NCI-H146 (cell line): Measurements from ENCODE around the gene SLX4.
A peak's percentile ranks its signal among the peaks of the same experiment; 100 is the strongest.

Experiments used
- DNase-seq: peaks from one replicate; lab custom pipeline; 2025; lab: John Stamatoyannopoulos, UW

SLX4 gene

DNA sequence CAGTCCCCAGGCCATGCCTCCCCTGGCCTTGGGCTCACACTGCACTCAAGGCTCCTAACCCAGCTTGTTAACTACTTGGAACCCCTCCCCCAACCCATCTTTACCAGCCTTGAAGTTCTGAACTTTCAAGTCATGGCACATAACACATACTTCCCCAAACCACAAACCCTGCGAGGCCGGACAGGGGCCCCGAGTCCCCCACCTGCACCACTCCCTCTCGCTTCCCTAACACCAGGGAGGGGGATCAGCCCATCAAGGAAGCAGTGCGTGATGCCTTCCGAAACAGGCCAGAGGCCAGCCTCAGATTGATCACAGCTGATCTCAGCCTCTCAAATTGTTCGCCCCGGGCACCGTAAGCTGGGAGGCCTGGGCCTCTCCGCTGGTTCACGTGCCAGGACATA lies 31.2 kb downstream of the SLX4 start:
- no peak for DNase-seq

DNA sequence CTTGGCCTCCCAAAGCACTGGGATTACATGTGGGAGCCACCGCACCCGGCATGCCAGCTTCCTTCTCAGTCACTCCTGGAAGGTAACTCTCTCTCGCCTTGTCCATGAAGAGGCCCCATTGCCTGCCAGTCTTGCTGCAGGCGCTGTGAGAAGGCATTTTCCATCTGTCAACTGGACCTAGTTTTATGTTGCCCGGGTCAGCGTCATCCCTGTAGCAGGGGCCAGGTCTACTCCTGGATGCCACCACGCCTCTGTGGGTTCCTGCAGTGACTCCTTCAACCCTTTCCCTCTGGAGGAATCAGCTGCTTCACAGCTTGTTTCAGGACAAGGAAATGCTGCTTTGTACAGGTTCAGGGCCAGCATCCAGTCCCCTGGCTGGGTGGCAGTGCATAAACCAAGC lies 31.6 kb downstream of the SLX4 start:
- no peak for DNase-seq

DNA sequence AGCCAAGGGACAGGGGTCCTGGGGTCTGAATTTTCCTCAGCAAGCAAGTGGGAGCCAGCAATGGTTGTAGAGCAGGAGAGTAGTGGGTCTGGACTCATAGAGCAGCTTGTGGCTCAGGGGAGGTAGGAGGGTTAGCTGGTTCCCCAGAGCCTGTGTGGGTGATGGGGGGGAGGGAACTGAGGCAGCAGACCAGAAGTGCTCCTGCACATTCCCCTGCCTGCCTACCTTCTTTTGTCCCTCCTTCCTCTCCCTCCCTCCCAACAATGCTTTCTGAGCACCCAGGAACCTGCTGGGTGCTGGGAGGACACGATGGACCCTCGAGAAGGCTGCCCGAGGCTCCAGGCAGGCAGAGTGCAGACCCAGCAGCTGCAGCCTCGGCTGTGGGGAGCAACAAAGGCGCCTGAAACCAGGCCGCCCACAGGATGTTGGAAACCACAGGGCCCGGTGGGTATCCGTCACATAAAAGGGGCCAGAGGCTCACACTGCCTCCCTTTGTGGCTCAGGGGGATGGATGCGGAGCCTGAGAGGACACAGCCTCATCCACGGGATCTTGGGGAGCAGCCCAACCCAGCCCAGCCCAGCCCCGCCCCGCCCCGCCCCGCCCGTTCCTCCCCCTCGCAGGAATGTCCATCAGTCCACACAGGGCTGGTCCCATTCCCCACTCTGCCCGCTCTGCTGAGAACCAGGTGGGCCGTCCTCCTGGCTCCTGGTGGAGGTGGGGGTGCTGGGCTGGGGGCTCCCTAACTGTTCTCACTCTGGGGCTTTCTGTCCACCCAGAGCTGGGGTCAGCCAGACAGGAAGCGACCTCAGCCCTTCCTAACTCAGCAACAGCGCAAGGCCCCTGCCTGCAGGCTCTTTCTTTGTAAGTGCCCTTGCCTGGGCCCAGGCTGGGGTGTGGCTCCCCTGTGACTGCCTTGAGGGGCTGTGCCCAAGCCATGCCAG lies 32.5 kb downstream of the SLX4 start:
- DNase-seq, result no peak

DNA sequence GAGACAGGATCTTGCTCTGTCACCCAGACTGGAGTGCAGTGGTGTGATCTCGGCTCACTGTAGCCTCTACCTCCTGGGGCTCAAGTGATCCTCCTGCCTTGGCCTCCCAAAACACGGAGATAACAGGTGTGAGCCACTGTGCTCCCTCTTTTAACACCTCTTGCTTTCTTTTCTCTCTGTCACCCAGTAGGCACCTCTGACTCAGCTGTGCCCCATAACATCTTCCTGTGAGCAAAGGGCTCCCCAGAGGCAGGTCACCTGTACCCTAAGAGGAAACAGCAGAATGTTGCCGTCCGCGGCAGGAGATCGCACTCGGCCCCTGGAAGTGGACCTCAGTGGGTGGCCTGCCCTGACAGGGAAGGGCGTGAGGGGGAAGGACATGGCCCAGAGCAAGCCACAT lies 33.3 kb downstream of the SLX4 start:
- DNase-seq, result no peak

DNA sequence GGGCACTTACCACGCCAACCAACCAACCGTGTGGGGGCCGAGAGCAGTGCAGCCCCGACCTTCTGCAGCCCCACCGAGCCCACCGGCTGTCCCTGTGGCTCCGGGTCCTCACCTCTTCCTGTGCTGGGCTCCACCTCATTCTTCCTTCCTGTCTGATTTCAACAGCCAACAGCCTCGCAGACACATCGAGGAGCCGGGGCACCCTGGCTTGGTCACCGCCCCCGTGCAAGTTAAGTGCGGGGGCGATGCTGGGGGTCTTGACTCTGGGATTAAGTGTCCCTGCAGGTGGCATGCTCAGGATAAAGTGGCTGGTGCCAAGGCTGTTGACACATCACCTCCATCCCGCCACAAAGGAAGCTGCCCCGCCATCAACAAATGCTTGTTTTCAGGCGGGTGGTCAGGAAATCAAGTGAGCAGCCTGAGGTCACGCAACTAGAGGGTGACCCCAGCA lies 34.1 kb downstream of the SLX4 start, which contains the start of gene NLRC3:
TSS of gene NLRC3 (minus strand) at position 102 of the 451 bp plus-strand sequence. CDS start 12,367 bp downstream, outside the sequence.
- DNase-seq, result no peak

DNA sequence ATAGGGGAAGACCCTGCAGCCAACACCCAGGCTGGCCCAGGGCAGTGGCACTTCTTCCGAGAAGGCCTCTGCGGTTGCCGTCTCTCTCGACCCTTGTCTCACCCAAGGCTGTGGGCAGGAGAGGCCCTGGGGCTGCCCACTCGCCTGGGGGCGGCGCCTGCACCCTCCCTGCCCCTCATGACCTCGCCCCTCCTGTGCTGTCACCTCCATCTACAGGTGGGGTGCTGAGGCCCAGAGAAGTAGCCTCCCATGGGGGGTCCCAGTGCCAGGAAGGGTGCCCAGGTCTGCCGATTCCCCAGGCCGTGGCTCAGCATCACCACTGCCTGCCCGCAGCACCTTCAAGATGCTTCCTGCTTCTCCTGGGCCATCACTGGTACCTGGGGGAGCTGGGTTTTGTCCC lies 35.2 kb downstream of the SLX4 start:
- DNase-seq, result no peak

DNA sequence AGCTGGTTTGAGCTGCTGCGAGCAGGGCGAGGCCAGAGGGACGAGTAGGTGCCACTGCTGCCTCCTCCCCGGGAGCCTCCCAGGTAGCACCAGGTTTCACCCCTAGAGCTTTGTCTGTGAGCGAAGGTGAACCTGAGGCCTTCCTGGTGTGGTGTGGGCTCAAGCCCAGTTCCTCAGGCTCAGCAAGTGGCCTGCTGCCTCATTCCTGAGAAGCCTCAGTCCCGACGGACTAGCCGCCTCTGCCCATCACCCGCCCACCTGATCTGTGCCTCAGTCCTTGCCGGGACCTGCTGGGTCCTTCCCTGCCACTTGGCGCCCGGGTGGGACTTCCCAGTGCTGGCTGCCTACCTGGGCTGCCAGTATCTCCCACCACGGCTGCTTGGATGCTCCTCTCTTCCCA lies 35.9 kb downstream of the SLX4 start:
- no peak for DNase-seq

DNA sequence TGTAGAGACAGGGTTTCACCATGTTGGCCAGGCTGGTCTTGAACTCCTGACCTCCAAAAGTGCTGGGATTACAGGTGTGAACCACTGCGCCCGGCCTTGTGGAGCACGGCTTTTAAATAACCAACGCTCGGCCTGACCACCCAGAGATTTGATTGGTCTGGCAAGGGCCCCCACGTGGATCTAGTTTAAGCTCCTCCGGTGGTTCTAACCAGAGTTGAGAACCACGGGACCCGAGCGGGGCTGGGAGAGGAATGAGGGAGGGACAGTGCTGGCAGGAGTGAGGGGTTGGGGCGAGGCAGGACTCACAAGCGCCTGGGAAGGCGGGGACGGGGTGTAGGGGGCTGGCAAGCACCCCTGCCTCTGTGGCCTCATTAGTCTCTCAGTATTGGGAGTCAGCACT lies 37.2 kb downstream of the SLX4 start:
- no peak for DNase-seq

DNA sequence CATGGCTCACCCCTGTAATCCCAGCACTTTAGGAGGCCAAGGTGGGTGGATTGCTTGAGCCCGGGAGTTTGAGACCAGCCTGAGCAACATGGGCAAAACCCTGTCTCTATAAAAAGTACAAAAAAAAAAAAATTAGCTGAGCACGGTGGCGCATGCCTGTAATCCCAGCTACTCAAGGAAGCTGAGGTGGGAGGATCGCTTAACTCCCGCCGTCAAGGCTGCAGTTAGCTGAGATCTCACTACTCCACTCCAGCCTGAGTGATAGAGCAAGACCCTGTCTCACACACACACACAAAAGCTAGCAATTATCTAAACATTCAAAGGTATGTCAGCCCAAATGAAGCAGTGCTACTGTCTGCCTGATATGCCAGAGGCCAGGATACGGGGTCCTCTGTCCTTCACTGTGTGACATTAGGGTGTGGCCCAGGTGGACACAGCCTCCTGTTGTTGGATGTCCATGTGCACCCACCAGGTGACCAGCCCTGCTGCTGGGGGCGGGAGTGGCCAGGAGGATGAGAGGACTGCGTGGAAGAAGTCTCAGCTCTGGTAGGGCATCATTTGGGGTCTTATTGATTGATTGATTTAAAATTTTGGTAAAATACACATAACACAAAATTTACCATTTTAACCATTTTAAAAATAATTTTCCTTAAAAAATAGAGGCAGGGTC lies 38.1 kb downstream of the SLX4 start:
- peak; percentile 27 for DNase-seq

DNA sequence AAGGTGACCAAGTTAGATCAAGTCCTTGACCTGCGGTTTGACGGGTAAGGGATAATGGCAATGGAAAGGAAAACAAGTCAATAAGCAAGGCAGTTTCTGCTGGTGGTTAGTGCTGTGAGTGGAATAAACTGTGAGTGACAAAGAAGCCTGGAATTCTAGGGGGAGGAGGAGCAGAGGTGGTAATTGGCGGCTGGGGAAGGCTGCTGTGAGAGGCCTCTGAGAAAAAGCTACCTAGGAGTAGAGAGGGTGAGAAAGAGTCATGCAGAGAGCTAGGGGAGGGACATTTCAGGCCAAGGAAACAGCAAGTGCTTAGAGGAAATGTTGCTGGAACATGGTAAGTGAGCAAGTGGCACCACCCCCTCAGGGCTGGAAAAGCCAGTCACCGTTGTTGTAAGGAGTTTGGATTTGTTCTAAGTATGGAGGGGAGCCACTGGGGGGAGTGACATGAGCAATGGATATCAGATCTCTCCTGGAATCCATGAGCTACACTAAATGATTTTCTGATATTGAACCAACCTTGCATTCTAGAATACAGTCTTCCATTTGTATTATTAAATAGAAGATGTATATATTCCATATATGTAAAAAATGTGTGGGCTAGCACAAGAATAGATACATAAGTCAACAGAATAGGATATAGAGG lies 40.9 kb downstream of the SLX4 start:
- DNase-seq, result no peak

DNA sequence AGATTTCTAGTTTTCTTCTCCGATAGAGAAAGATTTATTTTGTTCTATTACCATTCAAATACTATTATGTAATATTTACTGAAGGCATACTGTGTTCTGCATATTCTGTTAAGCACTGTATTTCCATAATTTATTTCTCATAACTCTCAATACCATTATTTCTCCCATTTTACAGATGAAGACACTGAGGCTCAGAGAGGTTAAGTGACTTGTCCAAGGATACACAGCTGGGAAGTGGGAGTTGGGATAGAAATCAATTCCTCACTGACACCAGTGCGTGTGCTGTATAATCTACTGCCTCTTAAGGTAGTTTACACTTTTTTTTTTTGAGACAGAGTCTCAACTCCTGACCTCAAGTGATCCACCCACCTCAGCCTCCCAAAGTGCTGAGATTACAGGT lies 41.6 kb downstream of the SLX4 start:
- no peak for DNase-seq

DNA sequence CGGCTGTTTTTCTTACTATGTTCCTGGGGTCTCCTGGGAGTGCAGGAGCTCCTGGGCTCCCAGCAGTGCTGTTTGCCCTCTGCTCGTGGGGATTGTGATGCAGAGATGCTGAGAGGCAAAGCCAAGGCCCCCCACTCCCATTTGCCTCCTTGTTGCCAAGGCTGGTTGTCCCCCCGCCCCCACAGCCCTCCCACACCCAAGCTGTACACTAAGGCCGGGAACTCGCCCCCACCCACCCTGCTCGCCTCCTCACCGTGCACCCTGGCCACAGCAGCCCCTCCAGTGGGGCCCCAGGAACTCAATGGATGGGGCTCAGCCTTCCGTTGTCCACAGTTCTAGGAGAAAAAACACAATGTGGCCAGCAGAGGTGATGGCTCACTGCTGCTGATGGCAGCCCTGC lies 44.4 kb downstream of the SLX4 start:
- no peak for DNase-seq

DNA sequence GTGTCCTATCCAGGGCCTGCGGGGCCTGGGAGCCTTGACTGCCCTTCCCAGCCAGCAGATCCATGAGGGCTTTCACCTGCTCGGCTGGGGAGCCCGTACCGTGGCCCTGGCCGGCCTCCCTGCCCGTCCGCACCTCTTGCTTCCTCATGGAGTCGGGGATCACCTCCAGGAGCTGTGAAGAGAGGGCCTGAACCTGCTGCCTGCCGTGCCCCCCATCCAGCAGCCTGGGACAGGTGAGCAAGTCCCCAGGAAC lies 46.6 kb downstream of the SLX4 start:
- no peak for DNase-seq

DNA sequence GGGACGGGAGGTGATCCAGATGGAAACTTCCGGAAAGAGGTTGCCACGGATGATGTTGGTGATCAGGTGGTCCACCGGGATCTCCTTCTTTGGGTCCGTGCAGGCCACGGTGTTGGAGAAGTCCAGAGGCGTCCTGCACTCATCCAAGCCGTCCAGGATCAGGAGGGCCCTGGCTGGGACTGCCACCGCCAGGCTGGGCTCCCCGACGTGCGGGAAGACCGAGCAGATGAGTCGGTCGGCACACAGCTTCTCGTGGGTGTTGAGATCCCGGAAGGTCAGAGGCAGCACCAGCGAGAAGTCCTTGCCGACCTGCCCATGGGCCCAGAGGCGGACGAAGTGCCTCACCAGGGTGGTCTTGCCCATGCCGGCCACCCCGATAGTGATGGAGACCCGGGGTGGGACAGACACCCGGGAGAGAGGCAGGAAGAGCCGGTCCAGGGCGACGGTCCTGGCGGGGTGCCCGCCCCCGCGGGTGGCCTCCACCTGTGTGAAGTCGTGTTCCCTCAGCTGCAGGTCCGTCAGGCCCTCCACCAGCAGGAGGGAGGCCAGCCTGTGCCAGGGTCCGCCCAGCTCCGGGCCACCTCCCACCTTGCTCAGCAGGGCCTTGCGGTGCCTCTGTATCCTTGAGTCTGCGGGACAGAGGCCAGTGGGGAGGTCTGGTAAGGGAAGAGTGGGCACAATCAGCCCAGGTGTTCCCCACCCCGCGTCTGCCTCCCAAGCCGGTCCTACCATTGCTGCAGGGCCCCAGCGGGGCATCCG lies 47.1 kb downstream of the SLX4 start:
- DNase-seq, result no peak

DNA sequence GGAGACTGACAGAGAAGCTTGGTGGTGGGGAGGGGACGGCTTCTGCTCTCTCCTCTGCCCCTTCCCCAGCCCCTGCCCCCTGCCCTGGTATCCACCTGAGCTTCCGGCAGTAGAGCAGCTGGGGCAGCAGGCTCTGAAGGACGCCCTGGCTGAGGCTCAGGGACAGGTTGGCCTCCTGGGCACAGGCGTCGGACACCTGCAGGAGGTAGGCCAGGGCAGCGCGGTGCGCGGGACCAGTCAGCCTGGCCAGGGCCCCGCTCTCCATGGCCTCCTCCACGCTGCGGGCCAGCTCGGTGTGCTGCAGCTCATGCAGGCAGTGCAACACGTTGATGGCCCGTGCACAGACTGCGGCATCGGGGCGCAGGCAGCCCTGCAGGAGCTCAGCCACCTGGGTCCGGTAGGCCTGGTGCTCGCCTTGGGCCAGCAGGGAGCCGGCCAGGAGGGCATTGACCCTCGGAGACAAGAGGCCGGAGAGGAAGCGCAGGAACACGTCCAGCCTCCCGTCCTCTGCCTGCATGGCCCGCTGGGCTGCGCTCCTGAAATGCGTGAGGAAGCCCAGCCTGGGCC lies 48.4 kb downstream of the SLX4 start:
- no peak for DNase-seq

DNA sequence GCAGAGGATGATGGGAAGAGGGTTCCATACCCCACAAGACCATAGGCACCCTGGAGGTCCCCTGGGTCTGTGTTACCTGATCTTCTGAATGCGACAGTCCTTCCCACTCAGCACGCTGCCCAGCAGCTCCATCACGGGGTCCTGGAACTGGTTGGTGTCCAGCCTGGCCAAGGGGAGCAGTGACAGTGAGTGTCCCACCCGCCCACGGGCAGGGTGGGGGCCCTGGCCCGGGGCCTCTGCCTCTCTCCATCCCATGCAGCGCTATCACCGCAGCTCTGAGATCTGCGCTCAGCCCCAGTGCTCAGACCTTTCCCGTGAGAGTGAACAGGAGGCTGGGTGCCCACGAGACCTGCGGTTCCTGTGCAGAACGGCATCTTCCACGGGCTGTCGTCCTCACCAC lies 49.8 kb downstream of the SLX4 start:
- no peak for DNase-seq

DNA sequence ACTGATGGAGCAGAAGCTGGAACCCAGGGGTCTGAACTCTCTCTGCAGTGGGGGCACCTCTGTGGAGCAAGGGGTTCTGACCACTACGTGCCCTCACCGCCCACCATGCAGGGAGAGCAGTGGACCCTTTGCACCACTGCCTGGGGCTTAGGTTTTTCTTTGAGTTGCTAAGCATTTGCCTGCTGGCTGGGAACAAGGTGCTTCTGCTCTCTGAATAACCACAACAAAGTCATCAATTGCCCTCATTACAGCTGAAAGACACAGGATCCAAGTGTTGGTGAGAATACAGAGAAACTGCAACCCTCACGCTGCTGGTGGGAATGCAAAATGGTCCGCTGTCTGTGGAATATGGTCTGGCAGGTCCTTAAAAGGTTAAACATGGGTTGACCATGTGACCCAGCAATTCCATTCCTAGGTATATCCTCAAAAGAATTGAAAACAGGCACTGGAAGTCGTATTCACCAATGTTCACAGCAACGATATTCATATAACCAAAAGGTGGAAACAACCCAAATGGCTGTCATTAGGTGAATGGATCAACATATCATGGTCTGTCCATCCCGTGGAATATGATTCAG lies 57.0 kb downstream of the SLX4 start:
- no peak for DNase-seq

DNA sequence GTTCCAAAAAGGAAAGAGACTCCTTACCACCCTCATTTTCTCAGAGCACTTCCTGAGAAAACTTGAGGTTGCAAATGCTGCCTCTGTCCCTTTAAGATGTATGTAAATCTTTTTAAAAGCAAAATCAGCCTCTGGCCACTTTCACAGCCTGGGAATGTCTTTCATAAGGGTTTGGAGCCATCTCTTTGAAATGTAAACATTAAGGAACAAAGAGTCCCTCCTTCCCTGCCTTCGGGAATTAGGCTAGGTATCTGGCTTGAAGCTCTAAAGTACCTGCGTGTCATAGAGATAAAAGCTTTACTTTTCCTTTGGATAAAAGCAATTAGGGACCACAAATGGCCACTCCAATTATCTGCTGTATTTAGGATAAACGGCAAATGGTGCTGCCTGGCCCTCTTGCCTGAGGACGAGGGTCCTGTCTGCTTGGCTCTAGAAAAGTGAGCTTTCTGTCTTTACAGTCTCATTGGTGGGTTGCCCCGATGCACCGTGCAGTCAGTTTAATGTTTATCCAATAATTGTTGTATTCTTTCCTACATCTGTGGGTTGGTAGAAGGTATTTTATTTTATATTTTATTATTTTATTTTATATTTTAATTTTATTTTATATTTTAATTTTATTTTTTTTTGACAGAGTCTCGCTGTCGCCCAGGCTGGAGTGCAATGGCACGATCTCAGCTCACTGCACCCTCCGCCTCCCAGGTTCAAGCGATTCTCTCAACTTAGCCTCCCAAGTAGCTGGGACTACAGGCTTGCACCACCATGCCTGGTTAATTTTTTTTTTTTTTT lies 58.1 kb downstream of the SLX4 start:
- peak; percentile 70 for DNase-seq

DNA sequence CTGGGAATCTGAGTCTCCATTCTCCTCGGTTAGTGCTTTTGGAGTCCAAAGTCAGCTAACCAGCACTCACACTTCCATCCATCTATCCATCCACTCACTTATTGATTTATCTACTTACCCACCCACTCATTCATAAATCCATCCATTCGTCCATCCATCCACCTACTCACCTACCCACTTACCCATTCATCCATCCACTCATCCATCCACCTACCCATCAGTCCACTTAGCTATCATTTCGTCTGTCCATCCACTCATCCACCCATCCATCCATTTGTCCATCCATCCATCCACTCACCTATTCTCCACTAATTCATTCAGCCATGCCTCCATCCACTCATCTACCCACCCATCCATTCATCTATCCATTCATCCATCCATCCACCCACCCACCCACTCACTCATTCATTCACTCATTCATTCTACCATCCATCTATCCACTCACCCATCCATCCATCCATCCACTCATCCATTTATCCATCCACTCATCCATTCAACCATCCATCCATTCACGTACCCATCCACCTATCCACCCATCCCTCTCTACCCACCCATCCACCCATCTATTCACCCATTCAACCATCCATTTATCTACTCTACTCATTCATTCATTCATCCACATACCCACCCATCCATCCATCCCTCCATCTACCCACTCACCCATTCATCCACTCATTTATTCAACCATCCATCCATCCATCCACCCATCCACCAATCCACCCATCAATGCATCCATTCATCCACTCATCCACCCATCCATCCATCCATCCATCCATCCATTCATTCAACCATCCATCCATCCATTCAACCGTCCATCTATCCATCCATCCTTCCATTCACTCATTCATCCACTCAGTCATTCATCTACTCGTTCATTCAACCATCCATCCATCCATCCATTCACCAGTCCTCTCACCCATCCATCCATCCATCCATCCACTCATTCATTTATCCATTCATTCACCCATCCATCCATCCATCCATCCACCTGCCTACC lies 60.3 kb downstream of the SLX4 start:
- no peak for DNase-seq

DNA sequence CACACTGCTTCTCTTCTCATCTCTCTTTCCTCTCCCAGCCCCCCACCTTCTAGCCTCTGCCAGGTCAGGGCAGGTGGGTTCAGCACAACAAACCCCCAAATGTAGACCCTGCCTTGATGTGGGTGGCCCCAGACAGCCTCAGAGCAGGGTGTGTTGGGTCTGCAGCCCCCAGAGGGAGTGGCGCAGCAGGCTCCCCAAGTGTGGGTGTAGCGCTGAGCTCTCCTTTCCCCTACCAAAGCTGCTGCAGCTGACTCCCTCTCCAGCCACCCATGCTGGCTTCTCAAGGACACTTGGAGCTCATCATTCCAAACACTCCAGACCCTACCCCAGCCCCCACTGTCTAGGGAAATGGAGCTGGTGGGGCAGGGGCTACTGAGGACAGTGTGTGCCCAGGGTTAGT lies 61.5 kb downstream of the SLX4 start:
- DNase-seq, result no peak
